Nucleus accumbens (tissue), 56 donors: Measurements from ENCODE around the gene RAB11FIP3.
"Not testable (repeated sequence)": the region's sequence is repeated elsewhere in the genome, so short reads cannot be mapped to it uniquely, and the experiment has no call there.

Experiments used
- DNase-seq, 56 donors: peaks; one replicate each; lab custom pipeline; 2025; lab: John Stamatoyannopoulos, UW

The RAB11FIP3 gene

GRCh38 chr16:411576-412265, 13.7 kb upstream of the RAB11FIP3 start:
- no peak for DNase-seq

GRCh38 chr16:414395-415169, 10.9 kb upstream of the RAB11FIP3 start:
- DNase-seq, result no peak

- DNase-seq, result not testable (repeated sequence)
Measured at GRCh38 chr16:415170-415498, 10.3 kb upstream of the RAB11FIP3 start.

GRCh38 chr16:422179-422578, 3.3 kb upstream of the RAB11FIP3 start:
- not testable (repeated sequence) for DNase-seq

- peak in 37 of 56 donors; percentile 16 to 77 (median 50) for DNase-seq
Measured at GRCh38 chr16:424033-424622, 1.3 kb upstream of the RAB11FIP3 start.

- DNase-seq, result peak in 23 of 56 donors; percentile 25 to 74 (median 56)
Measured at GRCh38 chr16:424623-425081, 797 bp upstream of the RAB11FIP3 start.

- peak in 4 of 56 donors; percentile 39 to 54 (median 48) for DNase-seq
Measured at GRCh38 chr16:425740-426114, 278 bp downstream of the RAB11FIP3 start.

- DNase-seq, result peak in 6 of 56 donors; percentile 2 to 34 (median 20)
Measured at GRCh38 chr16:426115-426905, 861 bp downstream of the RAB11FIP3 start.

- DNase-seq, result peak in 7 of 56 donors; percentile 14 to 40 (median 24)
Measured at GRCh38 chr16:426906-427249, 1.4 kb downstream of the RAB11FIP3 start.

- DNase-seq, result no peak
Measured at GRCh38 chr16:427250-427649, 1.8 kb downstream of the RAB11FIP3 start.

- no peak for DNase-seq
Measured at GRCh38 chr16:430904-431303, 5.5 kb downstream of the RAB11FIP3 start.

GRCh38 chr16:440627-441026, 15.2 kb downstream of the RAB11FIP3 start:
- no peak for DNase-seq

- no peak for DNase-seq
Measured at GRCh38 chr16:441447-441846, 16.0 kb downstream of the RAB11FIP3 start.

- DNase-seq, result no peak
Measured at GRCh38 chr16:442976-443375, 17.5 kb downstream of the RAB11FIP3 start.

- no peak for DNase-seq
Measured at GRCh38 chr16:444027-444426, 18.6 kb downstream of the RAB11FIP3 start.

GRCh38 chr16:445566-445965, 20.1 kb downstream of the RAB11FIP3 start:
- DNase-seq, result no peak

- DNase-seq, result no peak
Measured at GRCh38 chr16:450385-450784, 24.9 kb downstream of the RAB11FIP3 start.

- no peak for DNase-seq
Measured at GRCh38 chr16:450785-451512, 25.5 kb downstream of the RAB11FIP3 start.

GRCh38 chr16:454397-454940, 29.0 kb downstream of the RAB11FIP3 start:
- DNase-seq, result no peak

- DNase-seq, result no peak
Measured at GRCh38 chr16:455453-455852, 30.0 kb downstream of the RAB11FIP3 start.
